ENCODE results near the gene B3GAT2.

DNA sequence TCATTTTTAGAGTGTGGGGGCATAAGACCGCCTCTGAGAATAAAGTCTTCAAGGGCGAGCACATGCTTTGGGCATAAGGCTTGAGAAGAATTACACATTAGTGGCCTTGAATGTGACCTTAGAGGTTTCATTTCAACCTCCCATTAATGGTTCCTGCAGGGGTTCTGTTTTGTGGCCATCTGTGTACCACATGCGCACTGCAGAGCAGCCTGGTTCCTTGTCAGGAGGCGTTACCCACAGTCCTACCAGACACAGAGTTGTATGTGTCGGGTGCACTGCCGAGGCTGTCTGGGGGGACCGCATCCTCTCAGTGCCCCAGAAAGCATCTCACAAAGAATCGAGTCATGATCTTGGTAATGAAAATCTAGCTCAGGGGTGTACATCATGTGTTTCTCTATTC lies 115.7 kb downstream of the B3GAT2 start:
- TF ChIP-seq, protein P1, sequence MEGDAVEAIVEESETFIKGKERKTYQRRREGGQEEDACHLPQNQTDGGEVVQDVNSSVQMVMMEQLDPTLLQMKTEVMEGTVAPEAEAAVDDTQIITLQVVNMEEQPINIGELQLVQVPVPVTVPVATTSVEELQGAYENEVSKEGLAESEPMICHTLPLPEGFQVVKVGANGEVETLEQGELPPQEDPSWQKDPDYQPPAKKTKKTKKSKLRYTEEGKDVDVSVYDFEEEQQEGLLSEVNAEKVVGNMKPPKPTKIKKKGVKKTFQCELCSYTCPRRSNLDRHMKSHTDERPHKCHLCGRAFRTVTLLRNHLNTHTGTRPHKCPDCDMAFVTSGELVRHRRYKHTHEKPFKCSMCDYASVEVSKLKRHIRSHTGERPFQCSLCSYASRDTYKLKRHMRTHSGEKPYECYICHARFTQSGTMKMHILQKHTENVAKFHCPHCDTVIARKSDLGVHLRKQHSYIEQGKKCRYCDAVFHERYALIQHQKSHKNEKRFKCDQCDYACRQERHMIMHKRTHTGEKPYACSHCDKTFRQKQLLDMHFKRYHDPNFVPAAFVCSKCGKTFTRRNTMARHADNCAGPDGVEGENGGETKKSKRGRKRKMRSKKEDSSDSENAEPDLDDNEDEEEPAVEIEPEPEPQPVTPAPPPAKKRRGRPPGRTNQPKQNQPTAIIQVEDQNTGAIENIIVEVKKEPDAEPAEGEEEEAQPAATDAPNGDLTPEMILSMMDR (IDR thresholded peaks at IDR 0.05; ENCODE audit: poor library complexity) = no peak
- TF ChIP-seq EZH2 (IDR thresholded peaks at IDR 0.05; ENCODE audit: borderline replicate concordance) = no peak

Measured in hepatocyte (in vitro differentiated cells).